Dendritic cell treated with granulocyte-macrophage colony-stimulating factor and Interleukin-4, amounts not matched to agents 40 ng/mL and 50 ng/mL, for 4 days (primary cell): ENCODE measurements around the gene GJC2.
A peak's percentile ranks its signal among the peaks of the same experiment; 100 is the strongest.

Experiments
- H3K27ac Mint-ChIP-seq: one replicate; pipeline ENCODE4 v1.8.0; 2022; ENCODE audit warnings: mild to moderate bottlenecking, mixed read lengths
- H3K27me3 Mint-ChIP-seq: one replicate; pipeline ENCODE4 v1.8.0; 2022; ENCODE audit warnings: mild to moderate bottlenecking, mixed read lengths
- H3K36me3 Mint-ChIP-seq: one replicate; pipeline ENCODE4 v1.8.0; 2022; ENCODE audit warnings: low read depth, mixed read lengths
- H3K4me1 Mint-ChIP-seq: one replicate; pipeline ENCODE4 v1.8.0; 2022; ENCODE audit warnings: low read depth, mixed read lengths
- H3K4me3 Mint-ChIP-seq: one replicate; pipeline ENCODE4 v1.8.0; 2022; ENCODE audit warnings: mild to moderate bottlenecking, moderate library complexity, mixed read lengths
- H3K9me3 Mint-ChIP-seq: one replicate; pipeline ENCODE4 v1.8.0; 2022; ENCODE audit warnings: mixed read lengths
- intact Hi-C: fragments of 100-400 bp; cut with micrococcal nuclease; formaldehyde crosslinking; loops from one replicate; pipeline ENCODE4 v1.15.0; 2022

The GJC2 gene

DNA sequence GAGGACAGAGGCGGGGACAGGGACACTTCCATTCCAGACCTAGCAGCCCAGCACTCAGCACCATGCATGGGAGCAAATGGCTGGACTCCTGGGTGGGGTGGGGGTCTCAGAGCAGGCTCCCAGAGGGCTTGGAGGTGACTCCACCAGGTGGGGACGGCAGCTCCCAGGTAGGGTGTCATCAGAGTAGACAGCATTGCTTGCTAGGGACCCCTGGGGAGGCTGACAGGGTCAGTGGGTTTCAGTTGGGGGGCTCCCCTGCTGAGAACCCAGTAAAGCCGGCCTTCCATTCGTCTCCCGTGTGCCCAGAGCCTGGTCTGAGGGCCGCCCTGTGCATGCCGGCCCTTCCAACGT is 4.8 kb upstream of the GJC2 start:
- no peaks in the 10 kb centered on the region for H3K27me3 Mint-ChIP-seq
- H3K4me3 Mint-ChIP-seq: no peak overlapping the region
- no peak overlapping the region for H3K27ac Mint-ChIP-seq
- H3K36me3 Mint-ChIP-seq: peaks cover 99% of the 10 kb centered on the region
- H3K4me1 Mint-ChIP-seq: peaks cover 35% of the 10 kb centered on the region
- no peaks in the 10 kb centered on the region for H3K9me3 Mint-ChIP-seq
- intact Hi-C loops: no loop called here

DNA sequence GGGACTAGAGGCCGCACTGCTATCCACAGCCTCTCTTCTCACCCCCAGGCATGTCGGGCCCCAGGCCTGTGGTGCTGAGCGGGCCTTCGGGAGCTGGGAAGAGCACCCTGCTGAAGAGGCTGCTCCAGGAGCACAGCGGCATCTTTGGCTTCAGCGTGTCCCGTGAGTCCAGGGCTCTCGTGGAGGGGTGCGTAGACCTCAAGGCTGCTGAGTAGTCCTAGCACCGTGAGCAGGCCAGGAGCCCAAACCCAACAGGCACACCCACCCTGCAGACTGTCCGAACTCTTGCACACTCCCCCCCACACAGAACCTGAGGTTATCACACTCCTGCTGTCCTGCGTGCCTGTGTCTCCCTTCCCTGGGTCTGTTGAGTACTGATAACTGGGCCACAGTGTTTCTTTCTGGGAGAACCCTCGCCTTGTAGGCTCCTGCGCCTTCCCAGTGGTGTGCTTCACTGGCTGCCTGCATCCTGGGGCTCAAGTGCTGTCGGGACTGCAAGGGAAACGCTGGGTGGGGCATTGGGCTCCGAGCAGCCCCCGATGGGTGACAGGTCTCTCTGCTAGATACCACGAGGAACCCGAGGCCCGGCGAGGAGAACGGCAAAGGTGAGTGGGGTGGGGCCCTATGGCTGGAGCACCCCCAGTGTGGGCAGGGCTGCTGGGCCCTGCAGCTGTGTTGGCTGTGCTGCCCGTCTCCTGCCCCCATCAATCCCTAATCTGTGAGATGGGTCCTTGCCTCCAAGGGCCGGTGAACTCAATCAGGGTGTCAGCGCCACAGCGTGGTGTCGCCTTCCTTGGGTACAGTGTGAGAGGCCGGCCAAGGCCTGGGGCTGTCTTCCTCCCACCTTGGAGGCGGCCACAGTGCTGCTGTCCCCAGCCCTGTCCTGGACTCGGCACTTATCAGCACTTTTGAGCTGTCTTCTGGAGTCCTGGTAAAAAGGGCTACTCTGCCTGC is 4.0 kb upstream of the GJC2 start:
- no peak overlapping the region for H3K27ac Mint-ChIP-seq
- H3K36me3 Mint-ChIP-seq: peaks cover 96% of the 10 kb centered on the region
- H3K4me1 Mint-ChIP-seq: peaks cover 35% of the 10 kb centered on the region
- no peaks in the 10 kb centered on the region for H3K9me3 Mint-ChIP-seq
- intact Hi-C loops: no loop called here
- no peak overlapping the region for H3K4me3 Mint-ChIP-seq
- no peaks in the 10 kb centered on the region for H3K27me3 Mint-ChIP-seq

DNA sequence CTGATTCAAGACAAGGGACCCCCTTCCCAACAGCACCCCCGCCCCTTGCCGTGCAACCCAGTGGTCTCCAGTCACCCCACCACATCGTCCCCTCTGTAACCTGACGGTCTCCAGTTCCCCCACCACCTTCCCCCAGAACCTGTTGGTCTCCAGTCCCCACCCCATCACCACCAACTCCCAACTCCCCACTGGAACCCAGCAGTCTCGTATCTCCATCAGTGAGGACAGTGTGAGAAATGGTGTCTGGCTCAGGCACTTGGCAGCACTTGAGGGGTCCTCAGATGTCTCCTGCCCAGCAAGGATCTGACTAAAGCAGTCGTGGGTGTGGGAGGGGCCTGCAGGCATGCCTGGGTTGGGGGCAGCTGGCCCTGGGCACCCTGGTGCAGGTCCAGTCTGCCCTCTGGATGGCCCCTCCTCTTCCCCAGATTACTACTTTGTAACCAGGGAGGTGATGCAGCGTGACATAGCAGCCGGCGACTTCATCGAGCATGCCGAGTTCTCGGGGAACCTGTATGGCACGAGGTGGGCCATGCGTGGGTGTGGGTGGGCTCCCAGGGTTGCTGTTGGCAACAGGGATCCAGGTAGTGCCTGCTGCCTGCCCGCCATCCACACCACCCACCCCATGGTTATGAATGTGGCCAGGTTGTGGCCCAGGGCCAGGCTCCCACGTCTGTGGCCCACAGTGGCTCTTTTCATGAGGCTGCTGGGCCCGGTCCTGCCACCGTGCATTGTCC is 3.1 kb upstream of the GJC2 start:
- no peaks in the 10 kb centered on the region for H3K9me3 Mint-ChIP-seq
- H3K27me3 Mint-ChIP-seq: no peaks in the 10 kb centered on the region
- no peak overlapping the region for H3K27ac Mint-ChIP-seq
- intact Hi-C loops: no loop called here
- H3K4me1 Mint-ChIP-seq: peaks cover 27% of the 10 kb centered on the region
- H3K36me3 Mint-ChIP-seq: peaks cover 94% of the 10 kb centered on the region
- H3K4me3 Mint-ChIP-seq: no peak overlapping the region

DNA sequence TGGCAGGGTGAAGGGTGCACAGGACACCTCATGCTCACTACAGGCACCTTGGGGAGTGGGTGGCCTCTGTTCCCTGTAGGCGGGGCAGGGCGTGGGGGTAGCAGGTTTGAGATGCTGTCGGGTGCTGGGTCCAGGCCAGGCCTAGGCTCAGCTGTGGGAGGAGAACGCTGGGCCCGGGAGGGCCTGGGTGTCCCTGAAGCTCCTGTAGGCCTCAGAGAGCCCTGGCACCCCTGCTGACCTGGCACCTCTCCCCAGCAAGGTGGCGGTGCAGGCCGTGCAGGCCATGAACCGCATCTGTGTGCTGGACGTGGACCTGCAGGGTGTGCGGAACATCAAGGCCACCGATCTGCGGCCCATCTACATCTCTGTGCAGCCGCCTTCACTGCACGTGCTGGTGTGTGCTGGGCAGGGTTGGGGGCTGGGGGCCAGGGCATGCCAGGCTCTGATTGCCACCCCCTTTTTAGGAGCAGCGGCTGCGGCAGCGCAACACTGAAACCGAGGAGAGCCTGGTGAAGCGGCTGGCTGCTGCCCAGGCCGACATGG is 2.5 kb upstream of the GJC2 start:
- Mint-ChIP-seq H3K27me3 (no peaks in the 10 kb centered on the region), H3K36me3 (peaks cover 87% of the 10 kb centered on the region), H3K4me1 (peaks cover 21% of the 10 kb centered on the region), H3K27ac (no peak overlapping the region), H3K4me3 (no peak overlapping the region), H3K9me3 (no peaks in the 10 kb centered on the region)
- intact Hi-C loops: no loop called here

DNA sequence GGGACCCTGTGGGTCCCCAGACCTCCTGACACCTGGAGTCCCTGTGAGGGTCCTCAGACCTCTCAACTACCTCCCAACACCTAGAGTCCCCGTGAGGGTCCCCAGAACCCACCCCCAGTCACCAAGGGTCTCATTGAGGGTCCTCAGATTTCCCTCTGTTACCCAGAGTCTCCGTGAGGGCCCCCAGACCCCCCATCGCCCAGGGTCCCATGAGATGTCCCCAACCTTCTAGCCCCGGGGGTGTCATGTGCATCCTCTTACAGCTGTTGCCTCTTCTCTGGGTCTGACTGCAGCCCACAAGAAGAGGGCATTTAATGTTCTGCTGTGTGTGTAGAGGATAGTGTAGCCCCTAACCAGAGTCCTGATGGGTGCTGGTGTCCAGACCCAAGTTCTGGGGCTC is 2.0 kb upstream of the GJC2 start:
- peaks cover 15% of the 10 kb centered on the region for H3K4me1 Mint-ChIP-seq
- peaks cover 82% of the 10 kb centered on the region for H3K36me3 Mint-ChIP-seq
- no peak overlapping the region for H3K27ac Mint-ChIP-seq
- no peak overlapping the region for H3K4me3 Mint-ChIP-seq
- no peaks in the 10 kb centered on the region for H3K27me3 Mint-ChIP-seq
- intact Hi-C loops: no loop called here
- H3K9me3 Mint-ChIP-seq: no peaks in the 10 kb centered on the region

DNA sequence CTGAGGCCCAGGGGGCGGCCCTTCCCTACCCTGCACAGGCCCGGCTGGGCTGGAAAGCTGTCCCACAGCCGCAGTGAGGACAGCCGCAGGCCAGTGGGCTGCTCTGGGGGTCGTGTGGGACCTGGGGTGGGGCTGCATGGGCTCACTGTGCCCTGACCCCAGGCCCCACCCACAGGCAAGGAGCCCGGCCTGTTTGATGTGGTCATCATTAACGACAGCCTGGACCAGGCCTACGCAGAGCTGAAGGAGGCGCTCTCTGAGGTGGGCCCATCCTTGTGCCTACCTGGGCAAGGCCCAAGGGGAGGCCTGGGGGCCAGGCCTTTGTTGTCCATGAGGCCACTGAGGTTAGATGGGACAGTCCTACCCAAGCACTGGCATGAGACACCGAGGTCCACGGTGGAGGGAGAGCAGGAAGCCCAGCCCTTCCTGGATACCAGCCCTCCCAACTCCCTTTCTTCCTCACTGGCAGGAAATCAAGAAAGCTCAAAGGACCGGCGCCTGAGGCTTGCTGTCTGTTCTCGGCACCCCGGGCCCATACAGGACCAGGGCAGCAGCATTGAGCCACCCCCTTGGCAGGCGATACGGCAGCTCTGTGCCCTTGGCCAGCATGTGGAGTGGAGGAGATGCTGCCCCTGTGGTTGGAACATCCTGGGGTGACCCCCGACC is 1.4 kb upstream of the GJC2 start:
- no peaks in the 10 kb centered on the region for H3K9me3 Mint-ChIP-seq
- intact Hi-C loops: no loop called here
- H3K4me1 Mint-ChIP-seq: peaks cover 10% of the 10 kb centered on the region
- no peak overlapping the region for H3K4me3 Mint-ChIP-seq
- no peak overlapping the region for H3K27ac Mint-ChIP-seq
- peaks cover 76% of the 10 kb centered on the region for H3K36me3 Mint-ChIP-seq
- H3K27me3 Mint-ChIP-seq: no peaks in the 10 kb centered on the region

DNA sequence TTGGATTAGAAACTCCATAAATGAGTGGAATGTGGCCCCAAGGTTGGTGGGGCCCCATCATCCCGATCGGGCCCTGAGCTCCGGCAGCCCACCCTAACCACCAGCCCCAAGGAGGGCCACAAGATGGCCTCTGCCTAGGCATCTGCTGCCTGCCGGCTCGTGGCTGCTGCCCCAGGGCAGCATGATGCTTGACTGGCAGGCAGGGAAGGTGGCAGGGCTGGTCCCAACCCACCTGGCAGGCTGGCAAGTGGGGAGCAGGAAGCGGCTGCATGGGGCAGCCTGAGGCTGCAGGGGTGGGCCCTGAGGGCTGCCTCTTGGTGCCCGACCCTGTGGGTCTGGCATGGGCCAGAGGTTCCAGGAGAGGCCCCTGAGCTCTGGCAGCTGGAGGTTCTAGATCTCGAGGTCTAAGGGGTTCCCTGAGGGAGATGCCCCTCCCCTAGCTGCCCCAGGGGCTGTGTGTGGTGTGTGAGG is 760 bp upstream of the GJC2 start:
- no peak overlapping the region for H3K4me3 Mint-ChIP-seq
- H3K9me3 Mint-ChIP-seq: no peaks in the 10 kb centered on the region
- peaks cover 3% of the 10 kb centered on the region for H3K4me1 Mint-ChIP-seq
- no peak overlapping the region for H3K27ac Mint-ChIP-seq
- no peaks in the 10 kb centered on the region for H3K27me3 Mint-ChIP-seq
- H3K36me3 Mint-ChIP-seq: peaks cover 70% of the 10 kb centered on the region
- intact Hi-C loops: no loop called here

DNA sequence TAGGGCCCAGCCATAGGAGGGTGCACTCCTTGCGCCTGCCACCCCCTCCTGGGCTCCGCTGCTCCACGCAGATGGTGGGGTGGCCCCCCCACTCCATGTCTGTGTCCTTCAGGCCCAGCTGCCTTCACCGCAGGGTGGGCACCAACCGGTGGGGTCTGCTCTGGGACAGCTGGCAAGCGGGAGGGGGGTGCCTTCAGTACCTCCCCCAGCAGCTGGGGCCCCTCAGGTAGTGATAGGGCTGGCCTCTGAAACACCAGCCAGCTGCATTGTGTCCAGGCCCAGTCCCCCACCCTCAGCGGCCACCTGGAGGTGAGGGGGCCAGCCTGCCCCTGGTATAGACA is 360 bp downstream of the GJC2 start:
- Mint-ChIP-seq H3K4me3 (no peak overlapping the region), H3K9me3 (no peaks in the 10 kb centered on the region), H3K4me1 (peaks cover 4% of the 10 kb centered on the region), H3K36me3 (peaks cover 59% of the 10 kb centered on the region), H3K27me3 (no peaks in the 10 kb centered on the region), H3K27ac (no peak overlapping the region)
- intact Hi-C loops: no loop called here

DNA sequence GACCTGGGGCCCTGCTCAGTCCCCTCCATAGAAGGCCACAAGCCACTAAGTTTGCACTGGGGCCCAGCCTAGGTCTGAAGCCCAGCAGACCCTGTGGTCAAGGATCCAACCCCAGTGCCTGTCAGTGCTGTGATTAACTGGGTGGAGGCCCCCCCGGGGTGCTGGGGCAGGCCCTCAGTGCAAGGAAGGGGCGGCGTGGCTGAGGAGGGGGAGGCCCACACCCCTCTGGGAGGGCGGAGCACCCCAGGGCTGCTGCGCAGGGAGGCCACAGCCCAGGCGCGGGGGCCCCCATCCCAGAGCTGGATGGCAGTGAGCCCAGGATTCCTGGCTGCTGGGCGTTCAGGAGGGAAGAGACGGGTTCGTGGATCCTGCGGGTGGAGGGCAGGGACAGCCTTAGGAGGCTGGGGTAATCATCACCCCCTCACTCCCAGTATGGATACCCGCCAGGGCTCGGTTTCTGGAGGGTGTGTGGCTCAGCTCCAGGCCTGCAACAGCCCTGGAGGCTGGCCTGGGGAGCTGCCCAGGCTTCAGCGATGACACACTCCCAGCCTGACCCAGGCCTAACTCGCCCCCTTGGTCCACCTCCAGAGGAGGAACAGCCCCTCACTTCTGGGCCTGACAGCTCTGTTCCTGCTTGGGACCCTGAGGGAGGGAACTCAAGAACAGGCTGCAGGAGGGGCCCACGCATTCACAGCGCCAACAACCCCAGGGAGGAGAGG is 890 bp downstream of the GJC2 start:
- no peaks in the 10 kb centered on the region for H3K27me3 Mint-ChIP-seq
- no peak overlapping the region for H3K4me3 Mint-ChIP-seq
- H3K27ac Mint-ChIP-seq: no peak overlapping the region
- H3K4me1 Mint-ChIP-seq: peaks cover 9% of the 10 kb centered on the region
- H3K36me3 Mint-ChIP-seq: peaks cover 54% of the 10 kb centered on the region
- intact Hi-C loops: no loop called here
- H3K9me3 Mint-ChIP-seq: no peaks in the 10 kb centered on the region

DNA sequence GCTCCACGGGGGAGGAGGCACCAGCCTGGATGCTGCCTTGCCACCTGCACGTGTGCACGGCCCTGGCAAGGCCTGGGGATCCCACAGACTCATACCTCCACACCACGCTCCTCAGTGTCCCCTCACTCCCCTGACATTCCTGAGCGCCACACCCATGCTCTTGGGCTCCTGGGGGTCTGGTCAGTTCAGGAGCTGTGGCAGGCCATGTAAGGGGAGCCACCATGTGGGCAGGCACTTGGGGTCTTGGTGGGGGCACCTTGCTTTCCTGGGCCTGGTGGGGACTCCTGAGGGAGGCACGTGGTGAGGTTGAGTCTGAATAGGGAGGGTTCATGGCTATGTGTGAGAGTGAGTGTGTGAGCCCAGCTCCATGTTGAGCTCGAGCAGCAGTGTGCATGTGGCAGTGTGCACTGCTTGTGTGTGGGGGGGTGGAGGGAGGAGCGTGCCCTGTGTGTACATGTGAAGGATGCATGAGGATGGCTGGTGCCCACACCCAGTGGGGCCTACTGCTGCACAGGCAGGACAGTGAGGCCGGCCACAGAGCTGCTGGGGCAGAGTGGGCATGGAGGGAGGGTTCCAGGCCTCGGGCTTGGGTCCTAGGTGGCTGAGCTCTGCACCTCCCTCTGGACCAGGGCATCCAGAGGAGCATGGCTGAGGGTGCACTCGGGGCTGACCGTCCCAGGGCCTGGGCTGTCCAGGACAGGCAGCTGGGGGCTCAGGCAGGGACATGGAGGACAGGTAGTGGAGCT is 1.6 kb downstream of the GJC2 start:
- Mint-ChIP-seq H3K9me3 (no peaks in the 10 kb centered on the region), H3K4me1 (peaks cover 12% of the 10 kb centered on the region), H3K27ac (no peak overlapping the region), H3K27me3 (no peaks in the 10 kb centered on the region), H3K4me3 (no peak overlapping the region), H3K36me3 (peaks cover 47% of the 10 kb centered on the region)
- intact Hi-C loops: no loop called here

DNA sequence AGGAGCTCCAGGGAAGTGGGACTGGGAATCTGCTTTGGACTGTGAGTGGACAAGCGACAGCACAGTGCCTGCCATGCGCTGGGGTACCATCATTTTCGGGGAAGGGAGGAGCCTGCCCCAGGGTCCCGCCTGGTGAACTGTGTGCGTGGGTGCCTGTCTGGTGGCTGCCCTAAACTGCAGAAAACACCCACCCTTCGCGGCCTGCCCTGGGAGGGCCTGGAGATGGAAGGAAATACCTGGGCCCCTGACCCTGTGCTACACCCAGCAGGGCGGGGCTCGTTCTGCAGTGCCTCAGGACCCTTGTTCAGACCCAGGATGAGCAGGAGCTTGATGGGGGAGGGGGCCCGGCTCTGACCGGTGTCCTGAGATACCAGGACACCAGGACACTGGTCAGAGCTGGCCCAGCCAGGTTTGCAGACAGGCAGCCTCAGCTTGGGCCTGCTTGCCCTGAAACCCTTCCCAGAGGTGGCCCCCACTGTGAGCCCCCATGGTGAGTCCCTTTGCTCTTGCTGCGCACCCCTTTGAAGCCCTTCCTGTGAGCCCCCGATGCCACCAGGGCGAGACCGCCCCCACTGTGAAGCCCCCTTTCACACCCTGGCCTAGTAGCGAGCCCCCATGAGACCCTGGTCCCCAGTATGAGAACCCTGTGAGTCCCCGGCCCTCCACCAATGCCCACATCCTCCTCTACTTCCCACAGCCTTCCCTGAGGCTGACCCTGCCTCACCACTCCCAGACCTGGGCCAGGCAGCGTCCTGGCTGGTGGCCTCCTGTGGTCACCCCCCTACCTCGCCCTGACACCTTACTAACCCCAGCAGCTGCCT is 2.6 kb downstream of the GJC2 start:
- peaks cover 37% of the 10 kb centered on the region for H3K36me3 Mint-ChIP-seq
- H3K27me3 Mint-ChIP-seq: peaks cover 7% of the 10 kb centered on the region
- intact Hi-C loops: no loop called here
- H3K4me1 Mint-ChIP-seq: peaks cover 12% of the 10 kb centered on the region
- H3K27ac Mint-ChIP-seq: peak overlapping the region; percentile 24
- H3K9me3 Mint-ChIP-seq: no peaks in the 10 kb centered on the region
- no peak overlapping the region for H3K4me3 Mint-ChIP-seq

DNA sequence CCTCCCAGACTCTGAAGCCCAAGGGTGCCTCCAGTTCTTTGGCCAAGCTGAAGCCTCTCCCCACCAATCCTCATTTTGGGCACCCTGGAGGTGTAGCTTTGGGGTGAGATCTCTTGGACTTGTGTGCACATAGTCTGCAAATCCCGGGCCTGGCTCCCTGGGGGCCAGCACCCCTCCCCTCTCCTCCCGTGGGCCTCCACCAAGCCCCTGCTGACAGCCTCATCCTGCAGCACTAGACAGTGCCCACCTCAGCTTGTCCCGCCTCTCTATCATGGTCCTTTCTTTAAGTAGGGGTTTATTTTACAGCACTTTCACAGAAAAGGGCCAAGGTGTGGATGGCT is 3.2 kb downstream of the GJC2 start:
- Mint-ChIP-seq H3K27me3 (peaks cover 8% of the 10 kb centered on the region), H3K9me3 (no peaks in the 10 kb centered on the region), H3K4me3 (no peak overlapping the region), H3K36me3 (peaks cover 31% of the 10 kb centered on the region), H3K4me1 (peaks cover 12% of the 10 kb centered on the region), H3K27ac (peak overlapping the region; percentile 24)
- intact Hi-C loops: no loop called here
